Calu3 (cell line): ENCODE measurements around the gene PODXL. TPM values are rescaled to one million over a fixed set of nuclear protein-coding genes. Genes with fewer than 3 reads are reported as not detected.

Experiments used
- BruUV-seq: library from RNA; stranded (reverse); fragments of 400-500 nt; replicated peaks from 2 replicates; lab custom pipeline; 2021; lab: Mats Ljungman, UMichigan
- CTCF ChIA-PET: fragments of 300-600 bp; sonication (Branson Sonifier 250); formaldehyde crosslinking; loops from one replicate; lab custom pipeline; 2022; ENCODE audit warnings: antibody characterized with exemption; lab: Charles Lee
- DNase-seq: peaks from one replicate; pipeline ENCODE4 v3.0.0; 2022
- H3K27ac Mint-ChIP-seq: one replicate; pipeline ENCODE4 v1.8.0; 2022; ENCODE audit warnings: mixed read lengths; ENCODE audit not compliant: unreplicated experiment
- H3K27me3 Mint-ChIP-seq: one replicate; pipeline ENCODE4 v1.8.0; 2022; ENCODE audit warnings: mixed read lengths; ENCODE audit not compliant: unreplicated experiment
- H3K36me3 Mint-ChIP-seq: one replicate; pipeline ENCODE4 v1.8.0; 2022; ENCODE audit warnings: mild to moderate bottlenecking, moderate library complexity, mixed read lengths; ENCODE audit not compliant: insufficient read depth, unreplicated experiment
- H3K4me1 Mint-ChIP-seq: one replicate; pipeline ENCODE4 v1.8.0; 2022; ENCODE audit warnings: mild to moderate bottlenecking, low read depth, mixed read lengths; ENCODE audit not compliant: unreplicated experiment
- H3K4me3 Mint-ChIP-seq: one replicate; pipeline ENCODE4 v1.8.0; 2022; ENCODE audit warnings: mild to moderate bottlenecking, low read depth, moderate library complexity, mixed read lengths; ENCODE audit not compliant: unreplicated experiment
- H3K9me3 Mint-ChIP-seq: one replicate; pipeline ENCODE4 v1.8.0; 2022; ENCODE audit warnings: low read depth, mixed read lengths; ENCODE audit not compliant: unreplicated experiment
- intact Hi-C: fragments of 100-400 bp; cut with micrococcal nuclease; formaldehyde crosslinking; loops from one replicate; pipeline ENCODE4 v1.10.0; 2022; ENCODE audit not compliant: unreplicated experiment
- total RNA-seq: library from RNA; stranded (reverse); gene quantifications from 2 replicates; pipeline ENCODE4 v1.2.3, GENCODE V29; 2022
- TF ChIP-seq, protein P1 (sequence below): fragments of 200-600 bp; IDR thresholded peaks from one replicate; pipeline ENCODE4 v1.8.0; 2022; ENCODE audit warnings: antibody characterized with exemption; ENCODE audit not compliant: unreplicated experiment

PODXL gene
- total RNA-seq, 1 experiment from 2014 or later: 15.5 TPM

DNA sequence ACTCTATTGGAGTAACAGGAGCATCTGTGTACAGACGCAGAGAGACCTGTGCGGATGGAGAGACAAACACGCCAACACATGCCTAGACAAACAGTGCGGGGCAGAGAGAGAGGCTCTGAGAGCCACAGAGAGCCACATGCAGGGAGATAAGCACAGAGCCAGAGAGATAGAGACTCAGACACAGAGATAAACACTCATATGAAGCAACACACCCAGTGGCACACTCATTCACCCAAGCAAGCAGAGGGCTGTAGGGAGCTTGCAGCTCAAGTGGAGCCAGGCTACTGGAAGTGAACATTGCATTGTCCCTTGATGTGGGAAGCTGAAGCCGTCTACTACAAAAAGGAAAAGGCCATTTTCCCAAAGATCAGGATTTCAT is 46.6 kb upstream of the PODXL start:
- peaks cover 82% of the 10 kb centered on the region for H3K27me3 Mint-ChIP-seq
- CTCF ChIA-PET: no interaction called here
- no peaks in the 10 kb centered on the region for H3K9me3 Mint-ChIP-seq
- H3K4me3 Mint-ChIP-seq: no peak overlapping the region
- DNase-seq: no peak
- intact Hi-C loops: no loop called here
- H3K4me1 Mint-ChIP-seq: no peaks in the 10 kb centered on the region
- no TSS peak for BruUV-seq
- TF ChIP-seq, protein P1, sequence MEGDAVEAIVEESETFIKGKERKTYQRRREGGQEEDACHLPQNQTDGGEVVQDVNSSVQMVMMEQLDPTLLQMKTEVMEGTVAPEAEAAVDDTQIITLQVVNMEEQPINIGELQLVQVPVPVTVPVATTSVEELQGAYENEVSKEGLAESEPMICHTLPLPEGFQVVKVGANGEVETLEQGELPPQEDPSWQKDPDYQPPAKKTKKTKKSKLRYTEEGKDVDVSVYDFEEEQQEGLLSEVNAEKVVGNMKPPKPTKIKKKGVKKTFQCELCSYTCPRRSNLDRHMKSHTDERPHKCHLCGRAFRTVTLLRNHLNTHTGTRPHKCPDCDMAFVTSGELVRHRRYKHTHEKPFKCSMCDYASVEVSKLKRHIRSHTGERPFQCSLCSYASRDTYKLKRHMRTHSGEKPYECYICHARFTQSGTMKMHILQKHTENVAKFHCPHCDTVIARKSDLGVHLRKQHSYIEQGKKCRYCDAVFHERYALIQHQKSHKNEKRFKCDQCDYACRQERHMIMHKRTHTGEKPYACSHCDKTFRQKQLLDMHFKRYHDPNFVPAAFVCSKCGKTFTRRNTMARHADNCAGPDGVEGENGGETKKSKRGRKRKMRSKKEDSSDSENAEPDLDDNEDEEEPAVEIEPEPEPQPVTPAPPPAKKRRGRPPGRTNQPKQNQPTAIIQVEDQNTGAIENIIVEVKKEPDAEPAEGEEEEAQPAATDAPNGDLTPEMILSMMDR: no peak
- no peaks in the 10 kb centered on the region for H3K36me3 Mint-ChIP-seq
- no peak overlapping the region for H3K27ac Mint-ChIP-seq

DNA sequence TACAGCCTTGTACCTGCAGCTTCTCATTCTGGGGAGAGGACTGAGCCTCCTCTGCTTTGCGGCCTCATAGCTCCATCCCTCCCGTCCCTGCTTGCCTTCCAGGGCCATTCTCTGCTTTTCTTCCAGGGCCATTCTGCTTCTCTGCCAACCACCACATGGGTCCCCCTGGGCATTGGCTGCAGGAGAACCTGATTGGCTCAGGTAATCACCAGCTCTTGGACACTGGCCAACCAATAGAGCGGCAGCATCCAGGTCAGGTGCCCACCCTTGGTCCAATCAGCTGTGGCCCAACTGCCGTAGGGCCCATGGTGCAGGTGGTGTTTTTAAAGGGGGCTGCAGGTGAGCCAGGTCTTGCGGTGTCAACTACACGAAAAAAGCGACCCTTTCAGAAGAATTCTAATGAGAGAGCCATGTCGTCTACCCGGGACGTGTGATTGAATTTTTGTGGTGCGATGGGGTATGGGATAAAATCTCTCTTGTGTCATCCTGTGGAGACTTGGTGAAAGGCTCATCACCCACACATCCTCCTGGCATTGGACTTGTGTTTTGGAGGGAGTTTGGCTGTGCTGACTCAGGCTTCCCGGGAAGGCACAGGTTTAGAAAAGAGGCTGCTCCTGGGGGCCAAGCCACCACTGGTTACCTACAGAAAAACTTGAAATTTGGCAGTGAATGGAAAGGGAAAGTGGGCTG is 46.0 kb upstream of the PODXL start:
- intact Hi-C loops: no loop called here
- BruUV-seq: no TSS peak
- Mint-ChIP-seq H3K9me3 (no peaks in the 10 kb centered on the region), H3K27me3 (peaks cover 77% of the 10 kb centered on the region), H3K4me1 (no peaks in the 10 kb centered on the region), H3K4me3 (no peak overlapping the region), H3K27ac (no peak overlapping the region), H3K36me3 (no peaks in the 10 kb centered on the region)
- no peak for DNase-seq
- CTCF ChIA-PET: interaction anchor here (0.9 kb wide), 1 partner anchor 14 kb away, joined by 3 read pairs; no protein-coding TSS in a partner anchor
- TF ChIP-seq, protein P1: no peak

DNA sequence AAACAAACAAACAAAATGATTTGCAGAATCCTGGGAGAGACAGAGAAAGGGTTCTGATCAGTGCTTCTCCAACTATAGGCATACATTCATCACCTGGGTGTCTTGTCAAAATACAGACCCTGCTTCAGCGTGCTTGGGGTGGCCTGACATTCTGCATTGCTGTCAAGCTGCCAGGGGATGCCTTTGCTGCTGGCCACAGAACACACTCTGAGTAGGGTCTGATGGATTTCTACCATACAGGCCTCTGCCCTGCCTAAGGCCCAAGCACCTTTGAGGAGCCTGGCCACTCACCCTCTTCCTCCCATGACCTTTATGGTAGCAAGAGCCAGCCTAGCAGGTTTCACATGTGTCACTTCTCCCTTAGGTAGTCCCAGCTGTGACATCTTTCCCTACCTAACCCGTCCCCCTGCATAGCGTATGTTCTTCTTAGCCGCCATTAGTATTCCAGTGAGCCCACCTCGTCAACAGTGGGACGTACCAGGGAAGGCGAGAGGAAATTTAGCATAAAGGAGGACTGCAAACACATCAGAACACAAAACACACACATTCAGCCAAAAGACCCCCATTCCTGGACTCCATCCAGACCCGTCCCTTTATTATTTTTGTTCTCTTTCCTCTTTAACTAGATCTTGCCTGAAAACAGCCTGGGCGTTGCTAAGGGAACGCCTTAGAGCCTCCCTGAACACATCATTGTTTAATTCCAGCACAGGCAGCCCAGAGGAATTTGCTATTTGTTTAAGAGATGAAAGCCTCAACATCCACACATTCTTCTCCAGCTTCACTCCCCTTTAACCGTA is 43.9 kb upstream of the PODXL start:
- no TSS peak for BruUV-seq
- Mint-ChIP-seq H3K4me3 (no peak overlapping the region), H3K27me3 (peaks cover 55% of the 10 kb centered on the region), H3K36me3 (no peaks in the 10 kb centered on the region), H3K27ac (no peak overlapping the region), H3K9me3 (no peaks in the 10 kb centered on the region), H3K4me1 (no peaks in the 10 kb centered on the region)
- intact Hi-C loops: no loop called here
- CTCF ChIA-PET: no interaction called here
- TF ChIP-seq, protein P1: no peak
- DNase-seq: no peak

DNA sequence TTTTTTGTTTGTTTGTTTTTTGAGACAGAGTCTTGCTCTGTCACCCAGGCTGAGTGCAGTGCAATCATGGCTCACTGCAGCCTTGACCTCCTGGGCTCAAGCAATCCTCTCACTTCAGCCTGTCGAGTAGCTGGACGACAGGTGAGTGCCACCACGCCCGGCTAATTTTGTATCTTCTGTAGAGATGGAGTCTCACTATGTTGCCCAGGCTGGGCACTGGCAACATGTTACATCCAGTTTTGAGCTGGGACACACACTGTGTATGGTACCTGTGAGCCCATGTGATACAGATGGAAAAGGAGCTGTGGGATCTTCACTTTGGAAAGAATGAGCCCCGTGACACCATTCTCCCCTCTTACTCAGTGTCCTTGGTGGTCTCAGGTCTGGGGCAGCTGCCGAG is 40.4 kb upstream of the PODXL start:
- CTCF ChIA-PET: no interaction called here
- TF ChIP-seq, protein P1: no peak
- no peak overlapping the region for H3K4me3 Mint-ChIP-seq

More for the DNA sequence above, 40.4 kb upstream of the PODXL start:
- intact Hi-C loops: no loop called here
- peaks cover 20% of the 10 kb centered on the region for H3K27me3 Mint-ChIP-seq
- H3K27ac Mint-ChIP-seq: no peak overlapping the region
- no peaks in the 10 kb centered on the region for H3K36me3 Mint-ChIP-seq
- no peak for DNase-seq
- H3K4me1 Mint-ChIP-seq: no peaks in the 10 kb centered on the region
- no TSS peak for BruUV-seq
- no peaks in the 10 kb centered on the region for H3K9me3 Mint-ChIP-seq
